Parathyroid adenoma (tissue), 2 donors: ENCODE results near the gene LAMB2.

Experiments used
- H2AFZ ChIP-seq: fragments of 300-600 bp; sonication (generic); one replicate; pipeline ENCODE4 v1.7.0; 2017; ENCODE audit warnings: antibody characterized with exemption, mild to moderate bottlenecking
- H3K27ac ChIP-seq: fragments of 300-600 bp; sonication (generic); one replicate; pipeline ENCODE4 v1.7.0; 2017
- H3K27me3 ChIP-seq: fragments of 300-600 bp; sonication (generic); one replicate; pipeline ENCODE4 v1.7.0; 2017; ENCODE audit warnings: low read length; ENCODE audit not compliant: control insufficient read depth, insufficient read depth
- H3K36me3 ChIP-seq: fragments of 300-600 bp; sonication (generic); one replicate; pipeline ENCODE4 v1.7.0; 2017; ENCODE audit warnings: low read length; ENCODE audit not compliant: control insufficient read depth, insufficient read depth
- H3K4me1 ChIP-seq: fragments of 300-600 bp; sonication (generic); one replicate; pipeline ENCODE4 v1.7.0; 2017; ENCODE audit warnings: control low read depth
- H3K4me2 ChIP-seq: fragments of 300-600 bp; sonication (generic); one replicate; pipeline ENCODE4 v1.7.0; 2017; ENCODE audit warnings: low read length
- H3K4me3 ChIP-seq: fragments of 300-600 bp; sonication (generic); one replicate; pipeline ENCODE4 v1.7.0; 2017; ENCODE audit warnings: low read depth, low read length
- H3K79me2 ChIP-seq: fragments of 300-600 bp; sonication (generic); one replicate; pipeline ENCODE4 v1.7.0; 2017; ENCODE audit warnings: control low read depth
- H3K9ac ChIP-seq: fragments of 300-600 bp; sonication (generic); one replicate; pipeline ENCODE4 v1.7.0; 2017; ENCODE audit warnings: mild to moderate bottlenecking
- H3K9me3 ChIP-seq: fragments of 300-600 bp; sonication (generic); one replicate; pipeline ENCODE4 v1.7.0; 2017; ENCODE audit warnings: low read length; ENCODE audit not compliant: control insufficient read depth
- TF ChIP-seq, protein P1 (sequence below): fragments of 300-600 bp; sonication (generic); IDR thresholded peaks from one replicate; pipeline ENCODE4 v1.7.0; 2017; ENCODE audit warnings: antibody characterized with exemption, mild to moderate bottlenecking
- donor health status: primary hyperparathyroidism.

Gene LAMB2

DNA sequence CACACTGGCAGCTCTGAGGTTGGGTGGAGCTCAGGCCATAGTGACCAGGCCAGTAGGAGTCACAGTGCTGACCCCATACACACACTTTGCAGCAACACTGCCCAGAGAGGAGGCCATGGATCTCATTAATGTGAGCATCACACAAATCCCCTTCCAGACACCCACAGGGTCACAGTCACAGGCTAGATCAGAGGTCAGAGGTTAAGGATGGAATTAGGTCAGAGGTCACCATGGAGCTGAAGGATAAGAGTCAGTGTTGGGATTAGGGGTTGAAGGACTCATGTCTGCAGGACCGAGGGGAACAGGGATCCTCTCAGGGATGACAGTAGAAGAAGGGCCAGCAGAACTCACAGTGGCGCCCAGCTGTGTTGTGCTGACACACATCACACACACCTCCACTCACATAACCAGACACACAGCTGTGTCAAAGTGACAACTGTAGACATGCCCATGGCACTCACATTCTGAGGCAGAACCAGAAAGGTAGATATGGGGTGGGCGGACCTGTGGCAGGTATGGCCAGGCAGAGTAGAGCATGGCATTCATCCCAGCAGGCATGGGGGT is 20.6 kb upstream of the LAMB2 start:
- Histone ChIP-seq H3K9ac (no peak overlapping the region), H2AFZ (no peak overlapping the region), H3K27me3 (no peaks in the 10 kb centered on the region), H3K79me2 (no peaks in the 10 kb centered on the region), H3K36me3 (no peaks in the 10 kb centered on the region), H3K4me2 (no peak overlapping the region), H3K27ac (no peak overlapping the region), H3K9me3 (no peaks in the 10 kb centered on the region), H3K4me1 (peaks cover 8% of the 10 kb centered on the region), H3K4me3 (no peak overlapping the region)
- TF ChIP-seq, protein P1, sequence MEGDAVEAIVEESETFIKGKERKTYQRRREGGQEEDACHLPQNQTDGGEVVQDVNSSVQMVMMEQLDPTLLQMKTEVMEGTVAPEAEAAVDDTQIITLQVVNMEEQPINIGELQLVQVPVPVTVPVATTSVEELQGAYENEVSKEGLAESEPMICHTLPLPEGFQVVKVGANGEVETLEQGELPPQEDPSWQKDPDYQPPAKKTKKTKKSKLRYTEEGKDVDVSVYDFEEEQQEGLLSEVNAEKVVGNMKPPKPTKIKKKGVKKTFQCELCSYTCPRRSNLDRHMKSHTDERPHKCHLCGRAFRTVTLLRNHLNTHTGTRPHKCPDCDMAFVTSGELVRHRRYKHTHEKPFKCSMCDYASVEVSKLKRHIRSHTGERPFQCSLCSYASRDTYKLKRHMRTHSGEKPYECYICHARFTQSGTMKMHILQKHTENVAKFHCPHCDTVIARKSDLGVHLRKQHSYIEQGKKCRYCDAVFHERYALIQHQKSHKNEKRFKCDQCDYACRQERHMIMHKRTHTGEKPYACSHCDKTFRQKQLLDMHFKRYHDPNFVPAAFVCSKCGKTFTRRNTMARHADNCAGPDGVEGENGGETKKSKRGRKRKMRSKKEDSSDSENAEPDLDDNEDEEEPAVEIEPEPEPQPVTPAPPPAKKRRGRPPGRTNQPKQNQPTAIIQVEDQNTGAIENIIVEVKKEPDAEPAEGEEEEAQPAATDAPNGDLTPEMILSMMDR = no peak

DNA sequence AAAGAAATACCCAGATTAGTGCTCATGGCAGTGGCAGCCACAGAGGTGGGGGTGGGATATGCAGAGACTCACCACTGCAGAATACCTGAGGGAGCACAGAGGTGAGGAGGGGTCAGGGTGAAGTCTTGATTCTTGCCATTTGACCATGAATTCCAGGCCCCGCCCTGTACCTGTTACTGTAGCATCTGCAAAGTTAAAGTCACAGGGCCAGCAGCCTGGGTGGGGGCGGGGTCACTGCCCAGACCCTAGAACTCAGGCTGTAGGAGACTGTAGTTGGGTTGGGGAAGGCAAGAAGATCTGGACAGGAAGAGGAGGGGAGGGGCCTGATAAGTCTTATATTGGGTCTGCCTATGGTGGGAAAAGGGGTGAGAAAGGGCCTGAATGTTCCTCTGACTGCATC is 18.8 kb upstream of the LAMB2 start:
- TF ChIP-seq, protein P1 = no peak
- Histone ChIP-seq H3K4me1 (no peaks in the 10 kb centered on the region), H3K27ac (no peak overlapping the region), H3K4me2 (no peak overlapping the region), H3K9me3 (no peaks in the 10 kb centered on the region), H2AFZ (no peak overlapping the region), H3K36me3 (no peaks in the 10 kb centered on the region), H3K4me3 (no peak overlapping the region), H3K9ac (no peak overlapping the region), H3K79me2 (no peaks in the 10 kb centered on the region), H3K27me3 (no peaks in the 10 kb centered on the region)

DNA sequence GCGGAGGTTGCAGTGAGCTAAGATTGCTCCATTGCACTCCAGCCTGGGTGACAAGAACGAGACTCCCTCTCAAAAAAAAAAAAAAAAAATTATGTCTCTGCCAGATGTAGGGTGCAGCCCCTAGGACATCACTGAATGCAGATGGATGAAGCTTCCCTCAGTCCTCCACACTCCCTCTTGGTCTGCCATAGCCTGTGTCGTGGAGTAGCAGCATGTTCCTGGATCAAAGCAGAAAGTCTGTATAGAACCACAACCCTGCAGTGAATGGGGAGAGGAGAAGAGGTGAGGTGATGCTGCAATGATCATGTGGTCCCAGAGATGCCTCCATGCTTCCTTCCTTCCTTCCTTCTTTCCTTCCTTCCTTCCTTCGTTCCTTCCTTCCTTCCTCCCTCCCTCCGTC is 15.3 kb upstream of the LAMB2 start:
- no peaks in the 10 kb centered on the region for H3K9me3 ChIP-seq
- H3K36me3 ChIP-seq = no peaks in the 10 kb centered on the region
- TF ChIP-seq, protein P1 = no peak
- no peak overlapping the region for H3K9ac ChIP-seq
- H3K4me1 ChIP-seq = no peaks in the 10 kb centered on the region
- no peaks in the 10 kb centered on the region for H3K79me2 ChIP-seq
- H3K4me2 ChIP-seq = no peak overlapping the region
- no peak overlapping the region for H3K4me3 ChIP-seq
- H3K27me3 ChIP-seq = no peaks in the 10 kb centered on the region
- no peak overlapping the region for H3K27ac ChIP-seq
- H2AFZ ChIP-seq = no peak overlapping the region

GRCh38 chr3:49140080-49140479 is 7.2 kb upstream of the LAMB2 start:
- TF ChIP-seq, protein P1 = no peak

GRCh38 chr3:49135499-49135898 is 2.6 kb upstream of the LAMB2 start:
- Histone ChIP-seq H3K4me1 (peaks cover 15% of the 10 kb centered on the region), H3K9me3 (no peaks in the 10 kb centered on the region), H3K4me3 (no peak overlapping the region), H3K4me2 (no peak overlapping the region), H3K27me3 (no peaks in the 10 kb centered on the region), H3K9ac (no peak overlapping the region), H2AFZ (peak overlapping the region; percentile 78), H3K79me2 (peaks cover 21% of the 10 kb centered on the region), H3K27ac (peak overlapping the region; percentile 90), H3K36me3 (no peaks in the 10 kb centered on the region)
- TF ChIP-seq, protein P1 = no peak

More at GRCh38 chr3:49140080-49140479, 7.2 kb upstream of the LAMB2 start:
- Histone ChIP-seq H3K9me3 (peaks cover 3% of the 10 kb centered on the region), H3K36me3 (no peaks in the 10 kb centered on the region), H2AFZ (no peak overlapping the region), H3K27me3 (no peaks in the 10 kb centered on the region), H3K9ac (no peak overlapping the region), H3K4me3 (no peak overlapping the region), H3K27ac (no peak overlapping the region), H3K79me2 (no peaks in the 10 kb centered on the region), H3K4me1 (peaks cover 2% of the 10 kb centered on the region), H3K4me2 (no peak overlapping the region)
